ENCODE results near the gene PDE3A.

DNA sequence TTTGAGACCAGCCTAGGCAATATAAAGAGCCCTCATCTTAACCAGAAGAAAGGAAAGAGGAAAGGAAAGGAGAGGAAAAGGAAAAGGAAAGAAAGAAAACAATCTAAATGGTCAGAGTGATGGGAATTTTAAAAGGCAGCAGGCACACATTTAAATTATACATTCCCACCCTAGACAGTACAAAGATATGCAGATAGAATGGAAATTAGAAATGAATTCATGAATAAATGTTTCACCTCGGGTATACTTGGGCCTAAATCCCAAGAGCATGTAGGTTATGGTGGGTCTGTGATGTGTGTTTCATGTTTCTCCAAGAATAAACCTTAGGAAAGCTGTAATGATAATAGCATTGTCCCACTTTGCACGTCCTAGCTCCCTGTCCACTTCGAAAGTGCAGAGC, 222.2 kb downstream of the PDE3A start:
- TF ChIP-seq CTCF (conservative IDR thresholded peaks at IDR 0.05; ENCODE audit: low read length) (no peak), EZH2phosphoT487 (IDR thresholded peaks at IDR 0.05; ENCODE audit: borderline replicate concordance, low read depth, low read length) (no peak)
